Uterus (tissue), 2 donors: ENCODE results near the gene PTF1A.

Source experiments
- CTCF ChIP-seq, 4 experiments: fragments of 200-600 bp in 2 of 4; fragments of 450-650 bp in 2 of 4; sonication (generic) in 2 of 4; IDR thresholded peaks; one replicate each; pipeline ENCODE4 v1.5.1; 2016 to 2019; ENCODE audit warnings: antibody characterized with exemption in 4 of 4, mild to moderate bottlenecking in 2 of 4, moderate library complexity in 1 of 4
- POLR2A ChIP-seq, 2 donors: fragments of 450-650 bp; IDR thresholded peaks; one replicate each; pipeline ENCODE4 v1.6.1; 2016; ENCODE audit warnings: antibody characterized with exemption in 2 of 2, mild to moderate bottlenecking in 1 of 2, moderate library complexity in 1 of 2

GRCh38 chr10:23199768-23200511 lies 7.8 kb downstream of the PTF1A start:
- TF ChIP-seq POLR2A (IDR thresholded peaks at IDR 0.05), result no peak
- no peak for TF ChIP-seq CTCF (IDR thresholded peaks at IDR 0.05)
